Fibroblast of skin of left biceps (primary cell): Measurements from ENCODE around the gene EFNA3.

Experiments
- DNase-seq, 2 experiments: peaks; one replicate each; pipeline ENCODE4 v3.0.0-alpha.2; 2013; ENCODE audit warnings: low read depth in 2 of 2

The EFNA3 gene

GRCh38 chr1:155078469-155079209, at the start of gene EFNA3:
EFNA3 (plus strand) TSS chr1:155078837; CDS start chr1:155078942, 105 bp downstream.
- no peak for DNase-seq

GRCh38 chr1:155029513-155030242, 49.0 kb upstream of the EFNA3 start:
- DNase-seq = no peak

- no peak for DNase-seq
These were observed 48.3 kb upstream of the EFNA3 start for GRCh38 chr1:155030243-155030795.

GRCh38 chr1:155030899-155031298, 47.7 kb upstream of the EFNA3 start:
- no peak for DNase-seq

GRCh38 chr1:155032886-155033285, 45.8 kb upstream of the EFNA3 start:
- no peak for DNase-seq

- DNase-seq = no peak
These were observed 45.1 kb upstream of the EFNA3 start, which contains the start of the genes DCST1 and DCST2 for GRCh38 chr1:155033524-155033923. DCST1 (plus strand) TSS chr1:155033824; CDS start chr1:155034037, 213 bp downstream. DCST2 (minus strand) TSS chr1:155033781; CDS start chr1:155033701, 80 bp downstream.

- DNase-seq = no peak
These were observed 44.1 kb upstream of the EFNA3 start for GRCh38 chr1:155034318-155035208.

- no peak for DNase-seq
These were observed 42.7 kb upstream of the EFNA3 start for GRCh38 chr1:155035936-155036335.

- no peak for DNase-seq
These were observed 41.6 kb upstream of the EFNA3 start for GRCh38 chr1:155037043-155037442.

- no peak for DNase-seq
These were observed 40.7 kb upstream of the EFNA3 start for GRCh38 chr1:155037851-155038441.

GRCh38 chr1:155038602-155039307, 39.9 kb upstream of the EFNA3 start:
- DNase-seq = no peak

- DNase-seq = no peak
These were observed 39.3 kb upstream of the EFNA3 start for GRCh38 chr1:155039308-155039669.

GRCh38 chr1:155040358-155041093, 38.1 kb upstream of the EFNA3 start:
- no peak for DNase-seq

GRCh38 chr1:155042789-155043188, 35.8 kb upstream of the EFNA3 start:
- DNase-seq = no peak

- DNase-seq = no peak
These were observed 35.3 kb upstream of the EFNA3 start for GRCh38 chr1:155043301-155043702.

GRCh38 chr1:155043793-155044192, 34.8 kb upstream of the EFNA3 start:
- no peak for DNase-seq

- DNase-seq = no peak
These were observed 34.3 kb upstream of the EFNA3 start for GRCh38 chr1:155044365-155044764.

- DNase-seq = no peak
These were observed 33.6 kb upstream of the EFNA3 start for GRCh38 chr1:155044812-155045657.
